Activated CD8-positive, alpha-beta memory T cell treated with anti-CD3 and anti-CD28 coated beads for 4 hours (primary cell): ENCODE results near the gene SAMM50.
"Not testable (repeated sequence)": the region's sequence is repeated elsewhere in the genome, so short reads cannot be mapped to it uniquely, and the experiment has no call there.

Experiments used
- DNase-seq, 2 donors: peaks; one replicate each; pipeline ENCODE4 v3.0.0-alpha.2; 2020; ENCODE audit warnings: low read depth in 2 of 2

Gene SAMM50

DNA sequence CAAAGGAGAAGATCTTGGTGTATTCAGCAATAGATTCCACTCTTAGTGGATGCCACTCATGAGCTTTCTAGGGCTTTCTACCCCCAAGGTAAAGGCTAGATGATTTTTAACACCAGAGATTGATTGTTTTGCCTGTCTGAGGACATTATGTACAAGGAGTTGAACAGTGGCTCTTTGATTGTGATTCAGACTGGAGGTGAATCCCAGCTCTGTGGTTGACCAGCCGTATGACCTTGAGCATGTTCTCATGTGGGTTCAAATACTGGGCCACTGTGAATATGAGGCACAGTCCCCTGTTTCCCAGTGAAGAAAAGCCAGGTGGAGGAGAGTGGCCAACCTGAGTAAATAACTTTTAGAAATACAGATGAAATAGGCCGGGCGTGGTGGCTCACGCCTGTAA lies 44.9 kb downstream of the SAMM50 start:
- no peak for DNase-seq

DNA sequence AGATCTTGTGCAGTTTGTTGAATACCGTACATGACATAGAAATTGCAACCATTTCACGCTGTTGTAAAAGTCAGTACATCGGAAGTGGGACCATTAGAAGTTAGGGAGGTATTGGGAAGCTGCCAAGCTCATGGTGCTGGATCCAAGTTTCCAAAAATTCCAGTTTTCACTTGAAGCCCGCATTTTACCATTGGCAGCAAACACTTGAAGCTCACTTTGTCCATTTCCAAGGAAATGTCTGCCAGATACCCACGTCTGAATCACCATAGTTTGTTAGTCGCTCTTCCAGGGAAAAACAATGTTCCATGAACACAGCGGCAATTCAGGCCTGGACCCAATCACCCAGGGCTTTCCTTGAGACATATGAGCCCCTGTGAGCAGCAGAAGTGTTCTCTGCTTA lies 46.3 kb downstream of the SAMM50 start:
- no peak for DNase-seq

DNA sequence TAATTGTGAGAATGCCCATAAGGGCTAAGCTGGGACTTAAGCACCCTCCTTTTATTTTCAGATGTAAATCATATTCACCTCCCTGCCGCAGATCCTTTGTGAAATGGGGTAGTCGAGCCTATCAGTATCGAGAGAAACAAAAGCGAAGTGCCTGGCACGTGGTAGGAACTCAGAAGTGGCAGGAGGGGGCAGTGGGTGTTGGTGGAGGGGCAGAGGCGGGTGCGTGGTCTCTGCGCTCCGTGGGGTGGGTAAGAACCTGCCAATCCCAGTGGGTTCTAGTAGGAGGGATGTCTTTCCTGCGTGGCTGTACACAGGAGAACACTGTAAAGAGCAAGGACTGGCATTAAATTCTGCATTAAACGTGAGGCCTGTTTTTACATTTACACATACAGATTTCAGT lies 47.1 kb downstream of the SAMM50 start:
- no peak for DNase-seq

DNA sequence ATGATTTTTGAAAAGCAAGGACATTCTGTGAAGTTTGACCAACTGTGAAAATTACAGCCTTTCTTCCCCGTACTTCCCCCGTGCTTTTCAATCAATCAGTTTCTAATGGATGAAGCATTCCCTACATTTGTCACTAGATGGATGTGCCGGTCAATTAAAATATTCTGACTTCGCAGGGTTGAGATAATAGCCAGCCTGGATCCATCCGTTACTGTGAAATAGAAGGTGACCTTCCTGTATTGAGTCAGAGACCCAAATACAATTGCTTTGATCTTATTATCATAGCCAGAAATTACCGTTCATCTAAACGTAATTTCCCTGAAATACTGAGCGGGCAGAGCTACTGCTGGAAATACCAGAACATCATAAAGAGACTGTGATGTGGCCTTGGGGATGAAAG lies 47.8 kb downstream of the SAMM50 start:
- DNase-seq: no peak

DNA sequence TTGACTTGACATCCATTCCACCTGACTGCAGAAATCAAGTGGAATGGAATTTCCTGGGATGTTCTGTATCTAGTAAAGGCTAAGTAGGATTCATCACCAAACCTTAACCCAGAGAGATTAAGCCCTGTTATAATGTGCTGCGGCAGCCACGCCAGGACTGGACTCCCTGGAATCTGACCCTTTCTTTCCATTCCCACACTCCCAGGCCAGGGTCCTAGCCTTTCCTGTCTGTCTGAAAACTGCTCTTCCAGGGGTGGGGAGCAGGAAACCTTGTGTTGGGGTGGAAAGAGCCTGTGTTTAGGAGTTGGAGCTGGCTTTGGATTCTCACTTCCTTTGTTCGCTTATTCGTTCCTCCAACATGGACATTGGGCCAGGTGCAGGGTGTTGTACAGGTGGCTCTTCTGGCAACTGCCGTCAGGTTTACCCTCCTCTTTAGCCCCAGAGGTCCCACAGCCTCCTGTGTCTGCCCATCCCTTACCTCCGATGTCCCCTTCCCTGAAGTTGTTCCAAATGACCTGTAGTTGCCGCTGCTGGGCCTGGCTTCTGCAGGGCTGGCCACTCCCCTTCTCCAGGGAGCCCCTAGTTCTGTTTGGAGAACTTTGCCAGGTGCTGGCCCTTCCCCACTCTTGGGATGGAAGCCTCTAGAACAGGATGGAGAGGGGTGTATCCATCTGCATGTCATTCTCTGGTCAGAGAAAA lies 48.3 kb downstream of the SAMM50 start:
- DNase-seq: no peak

DNA sequence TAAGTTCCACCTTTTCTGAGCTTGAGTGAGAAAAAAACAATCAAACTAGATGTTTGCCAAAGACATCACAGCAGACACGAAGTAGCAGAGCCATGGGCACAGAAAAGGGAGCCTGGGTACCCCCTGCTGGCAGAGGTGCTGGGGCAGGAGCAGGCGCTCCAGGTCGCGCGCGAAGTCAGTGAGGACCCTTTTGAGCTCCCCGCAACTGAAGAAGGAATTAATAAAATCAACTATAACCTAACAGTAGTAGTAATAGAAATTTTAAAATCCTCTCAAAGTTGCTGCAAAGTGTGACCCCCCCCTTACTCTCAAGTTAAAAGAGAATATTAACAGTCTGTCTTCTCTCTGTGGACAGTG lies 48.8 kb downstream of the SAMM50 start:
- DNase-seq: no peak

DNA sequence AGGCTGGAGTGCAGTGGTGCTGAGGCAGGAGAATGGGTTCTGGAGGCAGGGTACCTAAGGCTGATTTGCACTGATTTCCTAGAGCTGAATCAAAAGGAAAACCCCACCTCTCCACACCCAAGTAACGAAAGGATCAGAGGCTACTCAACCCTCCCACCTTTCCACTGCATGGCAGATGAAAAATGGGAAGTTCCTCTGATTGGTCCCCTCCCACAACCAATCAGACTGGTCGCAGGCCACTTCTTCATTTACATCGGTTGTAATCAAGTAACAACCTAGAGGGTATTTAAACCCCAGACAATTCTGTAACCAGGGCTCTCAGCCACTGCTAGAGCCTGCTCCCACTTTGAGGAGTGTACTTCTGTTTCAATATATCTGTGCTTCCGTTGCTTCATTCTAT lies 50.3 kb downstream of the SAMM50 start:
- no peak for DNase-seq

DNA sequence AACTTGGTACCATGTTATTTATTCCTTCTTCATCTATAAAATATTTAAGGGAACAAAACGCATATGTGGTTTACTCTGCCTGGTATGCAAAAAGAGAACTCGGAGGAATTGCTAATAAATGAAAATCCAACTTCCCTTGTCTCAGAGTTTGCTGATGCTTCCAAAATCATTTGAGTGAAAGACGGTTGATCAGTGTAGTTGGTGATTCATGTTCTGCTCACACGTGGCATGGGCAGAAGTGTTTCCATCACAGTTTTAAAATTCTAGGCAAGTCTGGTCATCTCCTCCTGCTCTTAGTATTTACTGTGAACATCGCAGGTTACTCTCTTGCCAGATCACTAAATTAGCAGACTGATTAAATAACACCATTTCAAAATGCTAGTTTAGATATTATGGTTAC lies 56.9 kb downstream of the SAMM50 start:
- no peak for DNase-seq

DNA sequence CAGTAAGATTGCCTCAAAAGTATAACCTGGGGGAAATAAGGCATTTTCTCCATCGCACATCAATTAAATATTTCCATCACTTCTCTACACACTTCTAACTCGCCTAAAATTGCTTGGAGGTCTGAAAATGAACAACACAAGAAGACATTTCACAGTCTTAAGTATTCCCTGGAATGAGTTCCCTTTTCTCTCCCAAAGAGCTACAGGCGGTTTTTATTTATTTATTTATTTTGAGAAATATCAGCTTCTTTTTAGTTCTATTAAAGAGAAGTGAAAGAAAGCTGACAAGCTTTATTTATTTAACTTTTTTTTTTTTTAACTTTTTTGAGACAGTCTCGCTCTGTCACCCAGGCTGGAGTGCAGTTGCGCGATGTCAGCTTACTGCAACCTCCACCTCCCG lies 57.3 kb downstream of the SAMM50 start:
- DNase-seq: no peak

DNA sequence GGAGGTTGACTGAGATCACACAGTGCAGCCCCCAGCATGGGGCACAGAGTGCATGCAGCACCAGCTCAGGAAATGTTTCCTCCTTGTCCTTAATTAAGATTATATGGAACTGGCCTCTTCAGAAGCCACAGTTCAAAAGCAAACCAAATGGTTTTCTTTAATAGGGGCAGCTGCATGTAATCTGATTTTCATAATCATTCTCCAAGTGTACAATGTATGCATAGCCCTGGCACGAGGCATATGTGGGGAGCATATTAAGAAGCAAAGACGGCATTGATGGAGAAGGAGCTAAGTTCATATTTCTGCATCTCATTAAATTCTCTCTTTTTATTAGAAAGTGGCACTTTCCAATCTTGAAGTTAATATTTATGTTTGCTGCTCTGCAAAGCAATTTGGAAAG lies 59.0 kb downstream of the SAMM50 start:
- no peak for DNase-seq

DNA sequence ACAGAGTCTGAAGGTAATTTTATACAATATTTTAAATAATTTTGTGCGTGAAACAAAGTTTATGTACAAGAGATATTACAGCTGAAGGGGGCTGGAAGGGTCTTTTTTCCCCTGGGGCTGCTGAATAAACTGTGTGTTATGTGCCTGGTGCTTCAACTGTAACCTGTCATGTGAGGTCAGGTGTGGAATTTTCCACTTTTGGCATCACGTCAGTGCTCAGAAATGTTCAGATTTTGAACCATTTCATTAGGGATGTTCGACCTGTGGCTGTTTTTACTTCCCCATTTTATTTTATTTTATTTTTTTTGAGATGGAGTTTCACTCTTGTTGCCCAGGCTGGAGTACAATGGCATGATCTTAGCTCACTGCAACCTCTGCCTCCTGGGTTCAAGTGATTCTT lies 61.3 kb downstream of the SAMM50 start:
- not testable (repeated sequence) for DNase-seq

DNA sequence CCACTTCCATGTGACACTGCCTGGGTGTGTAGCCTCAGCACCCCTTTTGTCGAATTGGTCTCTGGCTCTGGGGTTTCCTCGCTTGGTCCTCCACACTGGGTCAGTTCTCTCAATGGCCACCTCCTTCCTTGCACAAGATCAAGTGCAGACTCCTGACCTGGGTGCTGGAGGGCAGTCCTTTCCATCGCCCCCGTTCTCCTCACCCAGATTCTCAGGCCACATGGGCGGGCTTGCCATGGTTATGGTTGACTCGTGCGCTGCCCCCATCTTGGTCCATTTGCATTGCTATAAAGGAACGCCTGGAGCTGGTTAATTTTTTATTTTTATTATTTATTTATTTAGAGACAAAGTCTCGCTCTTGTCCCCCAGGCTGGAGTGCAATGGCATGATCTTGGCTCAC lies 63.4 kb downstream of the SAMM50 start:
- no peak for DNase-seq

DNA sequence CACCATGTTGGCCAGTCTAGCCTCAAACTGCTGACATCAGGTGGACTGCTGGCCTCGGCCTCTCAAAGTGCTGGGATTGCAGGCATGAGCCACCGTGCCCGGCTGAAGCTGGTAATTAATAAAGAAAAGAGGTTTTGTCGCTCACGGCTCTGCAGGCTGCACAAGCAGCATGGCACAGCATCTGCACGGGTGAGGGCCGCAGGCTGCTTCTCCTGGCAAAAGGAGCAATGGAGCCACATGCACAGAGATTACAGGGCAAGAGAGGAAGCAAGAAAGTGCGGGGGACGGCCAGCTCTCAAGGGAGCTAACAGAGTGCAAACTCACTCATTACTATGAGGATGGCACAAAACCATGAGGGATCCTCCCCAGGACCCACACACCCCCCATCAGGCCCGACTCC lies 64.2 kb downstream of the SAMM50 start:
- no peak for DNase-seq

DNA sequence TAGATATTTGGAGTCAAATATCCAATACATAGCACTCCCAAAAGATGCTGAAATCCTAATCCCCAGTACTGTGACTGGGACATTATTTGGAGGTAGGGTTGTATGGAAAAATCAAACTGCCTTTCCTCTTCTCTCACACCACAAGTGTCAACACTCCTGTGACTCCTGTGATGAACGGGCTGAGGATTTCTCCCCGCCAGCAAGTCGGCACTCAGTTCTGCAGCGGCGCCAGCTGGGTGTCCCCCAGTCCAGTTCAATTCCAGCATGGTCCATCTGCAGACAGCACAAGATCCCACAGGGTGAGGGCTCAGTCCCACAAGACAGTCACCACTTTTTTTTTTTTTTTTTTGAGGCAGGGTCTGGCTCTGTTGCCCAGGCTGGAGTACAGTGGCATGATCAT lies 64.6 kb downstream of the SAMM50 start:
- no peak for DNase-seq

DNA sequence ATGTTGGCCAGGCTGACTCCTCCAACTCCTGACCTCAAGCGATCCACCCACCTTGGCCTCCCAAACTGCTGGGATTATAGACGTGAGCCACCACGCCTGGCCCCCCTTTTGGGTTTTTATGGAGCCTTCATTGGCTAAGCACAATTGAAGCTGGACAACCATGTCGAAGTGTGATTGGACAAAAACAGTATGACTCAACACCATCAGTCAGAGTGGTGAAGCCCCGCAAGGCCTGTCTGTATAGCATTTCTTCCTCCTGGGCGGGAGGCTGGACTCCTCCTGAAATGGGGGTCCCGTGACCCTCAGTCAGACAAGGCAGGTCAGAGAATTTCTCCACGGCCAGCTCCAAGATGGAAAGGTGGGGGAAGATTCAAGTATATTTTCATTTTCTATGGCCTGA lies 65.7 kb downstream of the SAMM50 start:
- no peak for DNase-seq

DNA sequence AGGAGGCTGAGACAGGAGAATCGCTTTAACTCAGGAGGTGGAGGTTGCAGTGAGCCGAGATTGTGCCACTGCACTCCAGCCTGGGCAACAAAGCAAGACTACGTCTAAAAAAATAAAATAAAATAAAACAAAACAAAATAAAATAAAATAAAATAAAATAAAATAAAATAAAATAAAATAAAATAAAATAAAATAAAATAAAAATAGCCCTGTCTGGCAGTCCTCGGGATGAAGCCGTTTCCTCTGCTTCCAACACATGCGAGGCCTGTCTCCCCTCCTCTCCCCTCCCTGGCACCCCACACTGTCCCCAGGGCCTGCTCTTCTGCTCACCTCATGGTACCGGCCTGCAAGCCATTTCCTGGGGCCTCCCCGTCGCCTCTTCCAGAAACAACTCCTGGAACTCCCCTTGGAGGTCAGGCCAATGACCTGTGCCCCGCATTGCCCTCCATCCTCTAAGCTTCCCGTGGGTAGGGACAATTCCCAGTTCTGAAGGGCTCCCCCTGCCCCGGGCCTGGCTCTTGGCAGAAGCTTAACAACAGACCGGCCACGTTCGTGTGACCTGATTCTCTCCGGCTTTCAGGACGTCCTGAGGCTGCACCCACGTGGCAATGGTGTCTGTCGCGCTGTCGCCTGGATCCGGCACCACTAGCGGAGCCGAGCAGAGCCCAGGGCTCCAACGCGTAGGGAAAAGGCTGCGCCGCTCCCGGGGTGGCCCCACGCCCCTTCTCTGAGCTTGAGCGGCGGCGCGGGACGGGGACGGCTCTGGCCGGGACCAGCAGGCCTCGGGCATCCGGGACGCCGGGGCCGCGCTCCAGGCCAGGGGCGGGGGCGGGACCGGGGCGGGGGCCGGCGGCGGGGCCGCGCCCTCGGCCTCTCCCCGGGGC lies 68.4 kb downstream of the SAMM50 start:
- no peak for DNase-seq

DNA sequence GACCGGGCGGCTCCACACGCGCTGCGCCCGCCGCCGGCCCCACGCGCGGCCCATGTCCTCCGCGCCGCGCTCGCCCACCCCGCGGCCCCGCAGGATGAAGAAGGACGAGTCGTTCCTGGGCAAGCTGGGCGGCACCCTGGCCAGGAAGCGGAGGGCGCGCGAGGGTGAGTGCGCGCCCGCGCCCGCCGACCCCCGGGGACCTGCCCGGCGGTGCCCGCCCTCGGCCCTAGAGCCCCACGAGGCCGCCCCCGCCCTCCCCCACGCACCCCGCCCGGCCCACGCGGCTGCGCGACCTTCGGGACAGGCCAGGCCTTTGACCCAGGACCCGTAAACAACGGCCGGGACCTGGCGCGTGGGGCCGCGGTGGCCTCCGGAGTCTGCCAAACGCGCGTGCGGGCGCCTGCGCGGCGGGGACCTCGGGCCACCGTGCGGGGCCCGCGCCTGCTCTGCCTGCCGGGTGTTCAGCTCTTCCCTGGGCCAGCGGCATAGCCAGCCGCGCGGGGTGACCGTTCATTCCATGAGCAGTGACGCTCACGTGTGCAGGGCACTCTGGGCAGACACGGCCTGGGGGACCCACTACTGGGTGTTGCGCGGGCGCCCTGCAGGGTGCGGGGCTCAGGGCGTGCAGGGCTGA lies 69.2 kb downstream of the SAMM50 start, which contains the start of gene PARVB:
TSS of gene PARVB (plus strand) at position 15 of the 634 bp plus-strand sequence. CDS start at position 53, 38 bp downstream.
- DNase-seq: no peak

DNA sequence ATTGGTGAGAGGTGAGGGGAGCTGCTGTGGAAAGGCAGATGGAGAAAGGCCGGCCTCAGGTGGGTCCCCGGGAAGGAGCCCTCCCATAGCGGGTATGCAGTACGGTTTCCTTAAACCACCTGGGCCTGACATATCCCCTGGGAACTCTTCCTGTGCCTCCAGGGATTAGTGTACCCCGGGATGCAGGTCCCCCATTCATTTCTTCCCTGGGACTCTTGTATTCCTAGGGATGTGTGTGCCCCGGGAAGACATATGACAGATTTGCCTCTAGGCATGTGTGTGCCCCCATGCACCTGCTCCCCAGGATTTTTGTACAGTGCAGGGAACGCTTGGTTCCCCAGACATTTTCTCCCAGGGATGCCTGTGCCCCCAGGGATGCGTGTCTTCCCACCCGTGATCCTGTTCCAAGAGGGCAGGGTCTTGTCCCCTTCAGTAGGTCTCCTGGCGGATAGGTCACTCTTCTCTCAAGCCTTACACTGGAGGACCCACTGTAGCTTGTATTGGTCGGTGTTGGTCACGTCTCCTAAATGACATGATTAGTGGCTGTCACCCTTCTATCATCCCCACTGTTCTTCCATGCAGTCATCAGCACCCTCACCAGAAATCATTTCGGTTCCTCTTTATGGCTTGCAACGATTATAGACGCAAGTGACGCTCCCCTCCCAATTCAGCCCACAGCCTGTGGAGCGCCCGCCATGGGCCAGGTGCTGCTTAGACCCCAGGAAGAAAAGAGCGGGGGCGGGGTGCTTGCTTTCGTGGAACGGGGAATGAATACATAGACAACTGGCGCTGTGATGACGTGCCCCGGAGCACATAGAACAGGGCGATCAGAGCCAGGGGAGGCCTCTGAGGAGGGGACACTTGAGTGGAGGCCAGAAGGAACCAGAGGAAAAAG lies 70.2 kb downstream of the SAMM50 start:
- DNase-seq: no peak

DNA sequence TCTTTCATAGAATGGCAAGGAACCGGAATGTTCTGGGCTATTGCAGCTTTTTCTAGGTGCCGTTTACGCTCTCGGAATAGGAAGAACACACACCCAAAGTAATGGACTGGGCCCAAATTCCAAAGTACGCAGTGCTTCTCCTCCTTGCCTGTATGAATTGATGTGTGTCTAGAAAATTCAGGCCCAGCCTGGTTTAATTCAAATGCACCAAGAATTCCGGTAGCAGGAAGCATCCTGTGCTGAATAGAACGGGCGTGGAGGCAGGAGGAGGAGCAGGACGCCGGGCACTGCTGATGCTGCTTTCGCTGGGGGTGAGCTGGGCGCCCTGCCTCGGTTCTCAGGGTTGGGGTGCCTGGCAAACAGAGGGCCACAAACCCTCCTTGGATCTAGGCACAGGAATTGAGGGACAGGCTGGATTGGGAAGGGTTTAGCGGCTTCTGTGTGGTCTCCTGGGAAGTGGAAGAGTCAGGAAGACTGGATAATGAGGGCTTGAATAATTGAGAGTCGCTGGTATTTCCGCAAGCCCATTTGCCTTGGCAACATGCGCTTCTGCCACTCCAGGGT lies 70.9 kb downstream of the SAMM50 start:
- no peak for DNase-seq

DNA sequence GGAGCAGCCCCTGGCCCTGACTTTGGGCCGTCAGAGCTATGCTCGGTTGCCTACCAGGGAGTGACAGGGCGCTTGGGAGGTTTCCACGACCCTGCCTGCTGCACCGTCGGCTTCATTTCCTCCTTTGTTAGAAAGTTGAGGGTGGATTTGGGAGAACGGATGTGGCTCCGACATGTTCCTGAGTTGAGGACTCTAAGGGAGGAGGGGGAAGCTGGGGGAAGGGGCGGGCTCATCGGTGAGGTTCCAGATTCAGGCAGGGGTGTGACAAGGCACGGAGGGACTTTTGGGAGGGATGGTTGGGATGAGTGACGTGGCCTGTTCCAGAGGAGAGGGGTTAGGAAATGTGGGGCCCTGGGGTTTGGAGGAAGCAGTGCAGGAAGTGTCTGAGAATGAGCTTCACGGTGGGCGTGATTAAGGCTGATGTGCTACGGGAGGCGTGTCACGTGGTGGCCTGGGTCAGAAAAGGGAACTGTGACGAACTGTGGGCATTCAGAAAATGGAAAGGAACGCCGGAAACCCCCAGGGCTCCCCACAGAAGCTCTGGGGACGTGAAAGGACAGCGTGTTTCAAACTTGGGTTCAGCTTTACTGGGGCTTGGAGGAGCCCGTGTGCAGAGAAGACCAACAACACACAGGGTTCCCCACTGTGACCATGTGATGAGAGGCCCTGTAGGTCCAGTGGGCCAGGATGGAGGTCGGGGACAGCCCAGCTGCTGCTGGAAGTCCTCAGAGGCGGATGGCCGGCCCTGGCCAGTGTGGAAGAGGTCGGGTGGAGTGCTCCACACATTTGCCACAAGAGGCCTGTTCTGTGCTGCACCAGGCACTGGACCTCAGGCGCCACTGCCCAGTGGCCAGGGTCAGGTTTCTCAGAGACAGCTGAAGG lies 71.6 kb downstream of the SAMM50 start:
- peak; percentile 43 to 49 for DNase-seq
